GM21825 (cell line): ENCODE data around the gene MRPL21.
"Not testable (repeated sequence)": the region's sequence is repeated elsewhere in the genome, so short reads cannot be mapped to it uniquely, and the experiment has no call there.

Experiments used
- ATAC-seq: cut with Tn5 transposase; IDR thresholded peaks from one replicate; pipeline ENCODE4 v1.9.1; 2021; ENCODE audit warnings: mild to moderate bottlenecking, moderate library complexity; ENCODE audit not compliant: unreplicated experiment

Gene MRPL21

DNA sequence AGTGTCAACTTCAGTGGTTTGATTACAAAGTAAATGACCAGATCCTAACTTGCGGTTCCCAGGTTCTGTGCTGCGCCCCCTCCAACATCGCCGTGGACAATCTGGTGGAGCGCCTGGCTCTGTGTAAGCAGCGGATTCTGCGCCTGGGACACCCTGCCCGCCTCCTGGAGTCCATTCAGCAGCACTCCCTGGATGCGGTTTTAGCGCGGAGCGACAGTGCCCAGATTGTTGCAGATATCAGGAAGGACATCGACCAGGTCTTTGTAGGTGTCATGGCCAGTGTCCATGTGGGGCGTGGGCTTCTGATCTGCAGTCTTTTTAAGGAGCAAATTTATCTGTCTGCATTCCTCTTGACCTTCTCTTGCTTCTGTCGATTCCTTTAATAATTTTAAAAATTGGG is 11.1 kb upstream of the MRPL21 start:
- no peak for ATAC-seq

GRCh38 chr11:68913188-68913587 is 9.6 kb upstream of the MRPL21 start:
- no peak for ATAC-seq

- no peak for ATAC-seq
These were observed 8.6 kb upstream of the MRPL21 start for GRCh38 chr11:68912254-68912653.

GRCh38 chr11:68911731-68912130 is 8.1 kb upstream of the MRPL21 start:
- ATAC-seq = no peak

DNA sequence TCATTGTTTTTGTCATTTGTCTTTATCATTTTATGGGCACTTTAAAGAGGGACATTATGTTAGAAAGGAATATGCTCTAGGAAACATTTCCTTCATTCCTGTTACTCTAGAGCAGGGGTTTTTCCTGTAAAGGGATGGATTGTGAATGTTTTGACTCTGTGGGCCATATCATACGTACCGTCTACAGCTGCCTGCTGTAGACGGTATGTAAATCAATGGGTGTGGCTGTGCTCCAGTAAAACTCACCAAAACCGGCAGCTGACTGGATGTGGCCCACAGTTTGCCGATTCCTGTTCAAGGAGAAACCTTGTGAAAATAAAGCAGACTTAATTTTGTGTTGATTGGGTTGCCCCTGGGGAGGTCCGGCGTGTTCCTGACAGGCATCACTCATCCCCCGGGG is 7.3 kb upstream of the MRPL21 start:
- no peak for ATAC-seq

DNA sequence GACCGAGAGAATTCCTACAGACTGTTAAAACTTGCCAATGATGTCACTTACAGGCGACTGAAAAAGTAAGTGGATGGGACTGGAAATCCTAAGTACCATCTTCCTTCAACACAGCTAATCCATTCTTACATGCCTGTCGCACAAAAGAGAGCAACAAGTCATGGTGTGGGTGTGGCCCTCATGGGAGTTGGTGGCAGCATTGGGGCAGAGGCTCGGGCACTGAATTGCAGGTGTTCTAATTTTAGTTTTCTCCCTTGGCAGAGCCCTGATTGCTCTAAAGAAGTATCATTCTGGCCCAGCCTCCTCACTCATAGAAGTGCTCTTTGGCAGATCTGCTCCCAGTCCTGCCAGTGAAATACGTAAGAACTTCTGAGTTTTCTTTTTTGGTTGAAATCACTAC is 4.6 kb upstream of the MRPL21 start:
- no peak for ATAC-seq

GRCh38 chr11:68905421-68906360 is 2.1 kb upstream of the MRPL21 start:
- no peak for ATAC-seq

DNA sequence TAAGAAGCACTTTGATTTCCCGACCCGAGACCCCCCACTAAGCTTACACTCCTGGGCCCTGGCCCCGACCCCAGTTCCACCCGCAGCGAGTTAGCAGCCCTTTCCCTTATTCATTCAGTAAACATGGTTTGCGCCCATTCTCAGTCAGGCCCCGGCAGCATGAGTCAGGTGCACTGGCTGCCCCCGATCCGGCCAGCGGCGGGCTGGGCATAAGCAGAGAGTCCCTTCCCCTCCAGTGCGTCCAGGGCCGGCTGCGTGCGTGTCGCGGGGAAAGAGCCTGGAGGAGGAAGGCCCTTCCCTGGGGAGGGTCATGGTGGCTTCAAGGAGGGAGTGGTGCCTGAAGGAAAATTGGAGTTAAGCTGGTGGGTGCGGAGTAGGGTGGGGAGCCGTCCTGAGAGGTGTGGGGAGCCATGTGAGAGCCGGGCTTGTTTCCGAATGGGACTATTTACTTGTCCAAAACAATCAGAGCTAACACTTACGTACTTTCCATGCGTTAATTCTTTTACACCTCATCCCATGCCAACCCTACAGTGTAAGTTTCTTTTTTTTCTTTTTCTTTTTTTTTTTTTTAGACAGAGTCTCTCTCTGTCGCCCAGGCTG is 716 bp upstream of the MRPL21 start:
- peak; percentile 12 for ATAC-seq

GRCh38 chr11:68900835-68901381 is 2.7 kb downstream of the MRPL21 start:
- ATAC-seq = no peak

DNA sequence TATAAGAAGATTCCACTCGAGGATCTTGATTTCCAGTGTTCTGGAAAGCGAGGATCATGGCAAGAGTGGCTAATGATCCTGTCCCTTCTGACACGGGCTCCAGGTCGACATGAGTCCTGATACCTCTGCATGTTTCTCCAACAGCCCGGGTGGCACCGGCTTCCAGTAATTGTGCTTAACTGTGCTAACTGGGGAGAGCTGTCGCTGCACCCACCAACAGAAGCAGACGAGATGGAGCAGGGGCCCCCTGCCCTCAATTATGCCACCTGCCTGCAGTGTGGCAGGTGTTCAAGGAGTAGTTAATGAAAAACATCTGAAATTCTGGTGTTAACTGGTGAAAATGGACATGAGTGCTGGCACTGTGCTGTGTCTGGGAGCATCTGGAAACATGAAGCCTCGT is 6.2 kb downstream of the MRPL21 start:
- no peak for ATAC-seq

DNA sequence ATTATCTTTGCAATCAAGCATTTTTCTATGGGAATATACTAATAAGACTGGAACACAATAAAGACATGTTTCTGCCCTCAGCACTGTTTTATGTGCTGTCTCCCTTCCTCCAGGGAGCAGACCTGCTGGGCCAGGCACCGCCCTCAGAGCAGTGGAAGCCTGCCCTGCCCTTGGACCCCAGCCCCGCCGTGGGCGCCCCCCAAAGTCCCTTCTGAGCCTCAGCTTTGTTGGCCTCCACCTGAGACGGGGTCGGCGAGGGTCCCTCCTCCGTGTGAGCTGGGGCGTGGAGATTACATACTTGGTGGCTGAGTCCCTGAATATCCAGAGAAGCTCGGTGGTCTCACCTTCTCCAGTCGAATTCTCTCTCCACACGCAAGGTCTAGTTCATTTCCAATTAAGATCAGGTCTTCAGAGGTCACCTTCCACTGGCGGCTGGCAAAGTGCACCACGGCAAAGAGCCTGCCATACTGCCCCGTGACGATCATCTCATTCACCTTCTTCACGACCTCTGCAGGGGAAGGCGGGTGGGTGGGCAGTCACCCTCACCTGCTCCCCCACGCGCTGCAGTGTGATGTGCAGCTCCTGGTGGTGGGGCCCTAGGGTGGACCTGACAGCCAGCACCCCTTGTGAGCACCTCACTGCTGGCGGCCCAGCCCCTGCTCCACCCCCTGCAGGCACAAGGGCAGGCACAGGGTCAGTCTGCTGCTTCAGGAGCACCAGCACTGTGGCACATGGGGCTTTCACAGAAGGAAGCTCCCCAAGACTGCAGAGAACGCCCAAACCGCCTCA is 7.3 kb downstream of the MRPL21 start:
- ATAC-seq = no peak

- no peak for ATAC-seq
These were observed 10.3 kb downstream of the MRPL21 start for GRCh38 chr11:68893282-68893681.

GRCh38 chr11:68892576-68892975 is 11.1 kb downstream of the MRPL21 start:
- ATAC-seq = no peak

GRCh38 chr11:68891351-68891948 is 12.2 kb downstream of the MRPL21 start:
- no peak for ATAC-seq

- ATAC-seq = no peak
These were observed 13.0 kb downstream of the MRPL21 start for GRCh38 chr11:68890490-68891231.

DNA sequence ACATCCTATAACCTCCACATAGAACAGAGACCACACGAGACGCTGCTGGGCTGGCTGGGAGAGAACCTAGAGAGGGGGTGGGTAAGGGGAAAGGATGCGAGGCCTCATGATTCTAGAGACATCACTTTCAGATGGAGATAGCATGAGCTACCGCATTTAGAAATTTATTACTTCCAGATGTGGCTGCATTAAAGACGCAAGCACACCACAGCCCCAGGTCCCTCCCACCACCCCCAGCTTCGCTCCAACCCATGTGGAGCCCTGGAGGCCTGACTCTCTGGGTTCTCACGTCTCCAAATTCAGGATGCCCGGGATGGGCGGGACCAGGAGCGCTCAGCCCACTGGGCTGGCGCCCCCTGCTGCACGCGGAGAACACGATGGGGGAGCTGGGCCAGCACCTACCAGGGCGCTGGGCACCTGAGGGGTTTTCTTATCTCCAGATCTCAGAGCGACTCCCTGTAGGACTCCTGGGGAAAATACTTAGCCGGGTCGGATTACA is 13.6 kb downstream of the MRPL21 start:
- no peak for ATAC-seq

DNA sequence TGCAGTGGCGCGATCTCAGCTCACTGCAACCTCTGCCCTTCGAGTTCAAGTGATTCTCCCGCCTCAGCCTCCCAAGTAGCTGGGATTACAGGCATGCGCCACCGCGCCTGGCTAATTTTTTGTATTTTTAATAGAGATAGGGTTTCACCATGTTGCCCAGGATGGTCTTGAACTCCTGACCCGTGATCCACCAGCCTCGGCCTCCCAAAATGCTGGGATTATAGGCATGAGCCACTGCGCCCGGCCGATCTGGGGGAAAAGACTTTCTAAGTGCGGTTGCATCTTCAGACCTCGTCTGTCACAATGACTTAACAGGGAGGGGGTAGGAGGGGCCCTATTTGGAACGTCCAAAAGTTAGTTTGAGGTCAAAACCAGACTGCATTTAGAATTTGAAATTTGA is 18.8 kb downstream of the MRPL21 start:
- not testable (repeated sequence) for ATAC-seq

GRCh38 chr11:68882391-68882790 is 21.2 kb downstream of the MRPL21 start:
- no peak for ATAC-seq

- ATAC-seq = no peak
These were observed 22.3 kb downstream of the MRPL21 start for GRCh38 chr11:68881320-68881719.

DNA sequence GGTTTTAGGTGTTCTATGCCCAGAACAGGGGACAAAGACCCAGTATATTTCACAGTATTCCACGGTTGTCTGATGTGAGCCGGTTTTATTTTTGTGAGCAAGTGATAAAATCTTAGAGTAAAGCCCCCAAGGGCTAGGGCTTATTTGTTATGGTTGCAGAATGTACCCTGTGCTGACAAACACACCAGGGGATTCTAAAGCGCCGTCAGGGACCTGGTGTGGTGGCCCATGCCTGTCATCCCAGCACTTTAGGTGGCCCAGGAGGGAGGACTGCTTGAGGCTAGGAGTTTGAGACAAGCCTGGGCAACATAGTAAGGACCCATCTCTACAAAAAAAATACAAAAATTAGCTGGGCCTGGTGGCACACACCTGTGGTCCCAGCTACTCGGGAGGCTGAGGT is 22.8 kb downstream of the MRPL21 start:
- ATAC-seq = no peak
